Measurements from ENCODE around the gene COL4A2.

DNA sequence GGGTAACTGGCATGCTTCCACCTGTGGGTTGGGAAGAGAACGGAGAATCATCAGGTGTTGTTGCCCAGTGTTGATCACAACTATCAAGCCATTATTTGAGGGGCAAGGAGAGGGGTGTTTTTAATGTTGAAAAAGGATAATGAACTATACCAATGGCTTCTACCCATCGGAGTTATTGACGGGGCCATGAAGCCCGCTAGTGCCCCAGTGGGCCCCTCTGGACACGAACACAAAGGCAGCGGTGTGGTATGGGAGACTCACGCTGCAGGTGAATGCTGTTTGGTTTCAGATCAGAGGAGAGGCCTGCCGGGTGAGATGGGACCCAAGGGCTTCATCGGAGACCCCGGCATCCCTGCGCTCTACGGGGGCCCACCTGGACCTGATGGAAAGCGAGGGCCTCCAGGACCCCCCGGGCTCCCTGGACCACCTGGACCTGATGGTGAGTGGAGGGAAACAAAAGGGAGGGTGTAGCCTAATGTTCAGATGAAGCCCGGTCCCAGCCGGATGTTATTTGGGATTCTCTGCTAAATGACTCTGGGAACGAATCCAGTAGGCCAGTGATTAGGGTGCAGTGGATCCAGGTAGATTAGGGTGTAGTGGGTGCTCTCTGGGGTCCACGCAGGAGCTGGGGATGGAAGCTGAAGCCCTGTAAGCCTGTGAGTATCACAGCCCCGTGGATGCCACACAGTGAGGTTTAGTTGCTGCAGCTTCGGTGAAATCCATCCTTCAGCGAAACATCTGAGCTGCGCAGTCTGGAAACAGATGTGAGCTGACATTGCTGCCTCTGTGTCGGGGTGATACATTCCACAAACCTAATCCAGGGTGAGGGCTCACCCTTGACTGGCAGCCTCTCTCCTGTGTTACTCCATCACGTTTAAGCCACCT, 143.2 kb downstream of the COL4A2 start:
- TF ChIP-seq POLR2A (IDR thresholded peaks at IDR 0.05) = no peak
- TF ChIP-seq CTCF (IDR thresholded peaks at IDR 0.05) = no peak

All from ovary (tissue), 3 donors.